PC-3 (cell line): ENCODE data around the gene FAM186B.

Experiments used
- EZH2 ChIP-seq: fragments of 300-600 bp; sonication (generic); IDR thresholded peaks from one replicate; pipeline ENCODE4 v1.6.1; 2017; ENCODE audit warnings: antibody characterized with exemption, mild to moderate bottlenecking, low read length; ENCODE audit not compliant: unreplicated experiment
- TF ChIP-seq, protein P1 (sequence below): fragments of 300-600 bp; sonication (generic); conservative IDR thresholded peaks from 2 replicates; pipeline ENCODE4 v1.5.1; 2017; ENCODE audit warnings: antibody characterized with exemption, low read depth, mild to moderate bottlenecking, low read length

DNA sequence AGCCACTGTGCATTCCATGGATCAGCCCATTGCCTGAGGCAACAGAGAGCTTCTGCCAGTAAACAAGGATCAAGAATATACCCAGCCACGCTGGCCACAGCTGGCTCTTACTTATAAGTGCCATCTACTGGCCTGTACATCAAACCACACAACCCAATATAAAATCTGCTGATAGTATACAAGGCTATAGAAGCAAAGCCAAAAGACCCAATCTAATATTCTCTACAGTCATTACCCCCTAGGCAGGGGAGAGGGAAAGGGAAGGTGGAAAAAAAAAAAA lies 4.4 kb upstream of the FAM186B start:
- TF ChIP-seq, protein P1, sequence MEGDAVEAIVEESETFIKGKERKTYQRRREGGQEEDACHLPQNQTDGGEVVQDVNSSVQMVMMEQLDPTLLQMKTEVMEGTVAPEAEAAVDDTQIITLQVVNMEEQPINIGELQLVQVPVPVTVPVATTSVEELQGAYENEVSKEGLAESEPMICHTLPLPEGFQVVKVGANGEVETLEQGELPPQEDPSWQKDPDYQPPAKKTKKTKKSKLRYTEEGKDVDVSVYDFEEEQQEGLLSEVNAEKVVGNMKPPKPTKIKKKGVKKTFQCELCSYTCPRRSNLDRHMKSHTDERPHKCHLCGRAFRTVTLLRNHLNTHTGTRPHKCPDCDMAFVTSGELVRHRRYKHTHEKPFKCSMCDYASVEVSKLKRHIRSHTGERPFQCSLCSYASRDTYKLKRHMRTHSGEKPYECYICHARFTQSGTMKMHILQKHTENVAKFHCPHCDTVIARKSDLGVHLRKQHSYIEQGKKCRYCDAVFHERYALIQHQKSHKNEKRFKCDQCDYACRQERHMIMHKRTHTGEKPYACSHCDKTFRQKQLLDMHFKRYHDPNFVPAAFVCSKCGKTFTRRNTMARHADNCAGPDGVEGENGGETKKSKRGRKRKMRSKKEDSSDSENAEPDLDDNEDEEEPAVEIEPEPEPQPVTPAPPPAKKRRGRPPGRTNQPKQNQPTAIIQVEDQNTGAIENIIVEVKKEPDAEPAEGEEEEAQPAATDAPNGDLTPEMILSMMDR: peak; percentile 43
- no peak for TF ChIP-seq EZH2
